Measurements from ENCODE around the gene UBQLN2. TPM values are rescaled to one million over a fixed set of nuclear protein-coding genes. Genes with fewer than 3 reads are reported as not detected.
"Not testable (repeated sequence)": the region's sequence is repeated elsewhere in the genome, so short reads cannot be mapped to it uniquely, and the experiment has no call there.

Gene UBQLN2
- total RNA-seq, 1 experiment from 2014 or later = 38.2 TPM

GRCh38 chrX:56576721-56577120, 13.3 kb downstream of the UBQLN2 start:
- no TSS peak for BruUV-seq (replicated peaks)
- intact Hi-C loops (cut with micrococcal nuclease; ENCODE audit: unreplicated experiment) = no loop called here
- no peak for DNase-seq
- no peaks in the 10 kb centered on the region for H3K9me3 Mint-ChIP-seq (ENCODE audit: low read depth, unreplicated experiment)
- TF ChIP-seq CTCF (IDR thresholded peaks at IDR 0.05; ENCODE audit: unreplicated experiment) = no peak
- CTCF ChIA-PET = no interaction called here
- H3K4me3 Mint-ChIP-seq (ENCODE audit: low read depth, unreplicated experiment) = no peak overlapping the region
- H3K27ac Mint-ChIP-seq (ENCODE audit: unreplicated experiment) = no peak overlapping the region
- no peaks in the 10 kb centered on the region for H3K36me3 Mint-ChIP-seq (ENCODE audit: insufficient read depth, unreplicated experiment)
- H3K27me3 Mint-ChIP-seq (ENCODE audit: unreplicated experiment) = no peaks in the 10 kb centered on the region
- no peaks in the 10 kb centered on the region for H3K4me1 Mint-ChIP-seq (ENCODE audit: low read depth, unreplicated experiment)

- no peaks in the 10 kb centered on the region for H3K9me3 Mint-ChIP-seq (ENCODE audit: low read depth, unreplicated experiment)
- H3K36me3 Mint-ChIP-seq (ENCODE audit: insufficient read depth, unreplicated experiment) = no peaks in the 10 kb centered on the region
- DNase-seq = no peak
Measured at GRCh38 chrX:56588397-56589188, 25.2 kb downstream of the UBQLN2 start.

GRCh38 chrX:56591830-56592229, 28.4 kb downstream of the UBQLN2 start:
- intact Hi-C loops (cut with micrococcal nuclease; ENCODE audit: unreplicated experiment); H3K4me3 Mint-ChIP-seq (ENCODE audit: low read depth, unreplicated experiment); H3K36me3 Mint-ChIP-seq (ENCODE audit: insufficient read depth, unreplicated experiment); CTCF ChIA-PET; H3K4me1 Mint-ChIP-seq (ENCODE audit: low read depth, unreplicated experiment); H3K27me3 Mint-ChIP-seq (ENCODE audit: unreplicated experiment); H3K9me3 Mint-ChIP-seq (ENCODE audit: low read depth, unreplicated experiment); BruUV-seq (replicated peaks); H3K27ac Mint-ChIP-seq (ENCODE audit: unreplicated experiment); DNase-seq: not testable (repeated sequence)

More at GRCh38 chrX:56588397-56589188, 25.2 kb downstream of the UBQLN2 start:
- H3K4me1 Mint-ChIP-seq (ENCODE audit: low read depth, unreplicated experiment) = no peaks in the 10 kb centered on the region
- no peaks in the 10 kb centered on the region for H3K27me3 Mint-ChIP-seq (ENCODE audit: unreplicated experiment)
- H3K4me3 Mint-ChIP-seq (ENCODE audit: low read depth, unreplicated experiment) = no peak overlapping the region
- H3K27ac Mint-ChIP-seq (ENCODE audit: unreplicated experiment) = no peak overlapping the region
- CTCF ChIA-PET = no interaction called here
- intact Hi-C loops (cut with micrococcal nuclease; ENCODE audit: unreplicated experiment) = no loop called here
- BruUV-seq (replicated peaks) = no TSS peak
- no peak for TF ChIP-seq CTCF (IDR thresholded peaks at IDR 0.05; ENCODE audit: unreplicated experiment)

- H3K9me3 Mint-ChIP-seq (ENCODE audit: low read depth, unreplicated experiment) = no peaks in the 10 kb centered on the region
- H3K27me3 Mint-ChIP-seq (ENCODE audit: unreplicated experiment) = no peaks in the 10 kb centered on the region
Measured at GRCh38 chrX:56600141-56600540, 36.7 kb downstream of the UBQLN2 start.

More at GRCh38 chrX:56600141-56600540, 36.7 kb downstream of the UBQLN2 start:
- Mint-ChIP-seq H3K4me1 (ENCODE audit: low read depth, unreplicated experiment) (peaks cover 11% of the 10 kb centered on the region), H3K27ac (ENCODE audit: unreplicated experiment) (no peak overlapping the region), H3K36me3 (ENCODE audit: insufficient read depth, unreplicated experiment) (no peaks in the 10 kb centered on the region), H3K4me3 (ENCODE audit: low read depth, unreplicated experiment) (no peak overlapping the region)
- no peak for TF ChIP-seq CTCF (IDR thresholded peaks at IDR 0.05; ENCODE audit: unreplicated experiment)
- no TSS peak for BruUV-seq (replicated peaks)
- CTCF ChIA-PET = no interaction called here
- intact Hi-C loops (cut with micrococcal nuclease; ENCODE audit: unreplicated experiment) = no loop called here
- DNase-seq = no peak

Measured in Calu3 (cell line).